ENCODE measurements around the gene MACROD2. TPM values are rescaled to one million over a fixed set of nuclear protein-coding genes. Genes with fewer than 3 reads are reported as not detected.

Gene MACROD2
- total and polyA plus RNA-seq, 8 donors = 0.78 to 31.3 (median 10.9) TPM; not detected in 1

GRCh38 chr20:14951707-14952418 is 956.5 kb downstream of the MACROD2 start:
- no peaks in the 10 kb centered on the region for H3K9me3 ChIP-seq
- no peak overlapping the region for H3K27ac ChIP-seq
- TF ChIP-seq POLR2AphosphoS5 (IDR thresholded peaks at IDR 0.05) (no peak), EP300 (IDR thresholded peaks at IDR 0.05) (no peak), CTCF (IDR thresholded peaks at IDR 0.05) (no peak), POLR2A (IDR thresholded peaks at IDR 0.05) (no peak)
- no peaks in the 10 kb centered on the region for H3K36me3 ChIP-seq
- intact Hi-C loops (cut with DNase I; ENCODE audit: low total_unique reads) = no loop called here
- 54 to 77% (median 72%) methylated on average over 3 of the region's 3 CpGs for WGBS, 5 donors
- H3K27me3 ChIP-seq = no peaks in the 10 kb centered on the region
- peak in 1 of 2 donors; percentile 19 for DNase-seq
- H3K4me1 ChIP-seq = no peaks in the 10 kb centered on the region
- no peak overlapping the region for H3K4me3 ChIP-seq

GRCh38 chr20:14953736-14954135 is 958.4 kb downstream of the MACROD2 start:
- TF ChIP-seq CTCF (IDR thresholded peaks at IDR 0.05) = no peak
- TF ChIP-seq EP300 (IDR thresholded peaks at IDR 0.05) = no peak
- no peak for TF ChIP-seq POLR2AphosphoS5 (IDR thresholded peaks at IDR 0.05)
- TF ChIP-seq POLR2A (IDR thresholded peaks at IDR 0.05) = no peak
- Histone ChIP-seq H3K4me1 (peaks cover 0 to 4% (median 0%) of the 10 kb centered on the region in 4 donors), H3K4me3 (no peak overlapping the region), H3K9me3 (no peaks in the 10 kb centered on the region), H3K27ac (no peak overlapping the region), H3K36me3 (no peaks in the 10 kb centered on the region), H3K27me3 (no peaks in the 10 kb centered on the region)
- 91 to 96% (median 96%) methylated on average over 2 of the region's 2 CpGs for WGBS, 5 donors
- intact Hi-C loops (cut with DNase I; ENCODE audit: low total_unique reads) = no loop called here
- DNase-seq = no peak

GRCh38 chr20:14955399-14955798 is 960.1 kb downstream of the MACROD2 start:
- DNase-seq = no peak
- intact Hi-C loops (cut with DNase I; ENCODE audit: low total_unique reads) = no loop called here
- 69 to 97% (median 84%) methylated on average over 4 of the region's 4 CpGs for WGBS, 5 donors

GRCh38 chr20:14956026-14956425 is 960.7 kb downstream of the MACROD2 start:
- DNase-seq = no peak
- Histone ChIP-seq H3K4me3 (no peak overlapping the region), H3K27ac (no peak overlapping the region), H3K27me3 (no peaks in the 10 kb centered on the region), H3K9me3 (no peaks in the 10 kb centered on the region), H3K36me3 (no peaks in the 10 kb centered on the region), H3K4me1 (peaks cover 0 to 4% (median 0%) of the 10 kb centered on the region in 4 donors)
- WGBS, 5 donors = 34 to 66% (median 57%) methylated on average over 3 of the region's 3 CpGs
- TF ChIP-seq POLR2A (IDR thresholded peaks at IDR 0.05) (no peak), POLR2AphosphoS5 (IDR thresholded peaks at IDR 0.05) (no peak), EP300 (IDR thresholded peaks at IDR 0.05) (no peak), CTCF (IDR thresholded peaks at IDR 0.05) (no peak)
- intact Hi-C loops (cut with DNase I; ENCODE audit: low total_unique reads) = no loop called here

More at GRCh38 chr20:14955399-14955798, 960.1 kb downstream of the MACROD2 start:
- H3K4me1 ChIP-seq = peaks cover 0 to 4% (median 0%) of the 10 kb centered on the region in 4 donors
- H3K9me3 ChIP-seq = no peaks in the 10 kb centered on the region
- H3K4me3 ChIP-seq = no peak overlapping the region
- H3K36me3 ChIP-seq = no peaks in the 10 kb centered on the region
- H3K27me3 ChIP-seq = no peaks in the 10 kb centered on the region
- H3K27ac ChIP-seq = no peak overlapping the region
- TF ChIP-seq CTCF (IDR thresholded peaks at IDR 0.05) (no peak), POLR2A (IDR thresholded peaks at IDR 0.05) (no peak), EP300 (IDR thresholded peaks at IDR 0.05) (no peak), POLR2AphosphoS5 (IDR thresholded peaks at IDR 0.05) (no peak)
